SH-SY5Y (cell line): Measurements from ENCODE around the gene SPPL2B.

Source experiments
- GATA2 ChIP-seq: IDR thresholded peaks from 2 replicates; pipeline ENCODE4 v1.6.1; 2011; ENCODE audit warnings: mild to moderate bottlenecking, low read depth, low read length
- GATA3 ChIP-seq: IDR thresholded peaks from 2 replicates; pipeline ENCODE4 v1.6.1; 2011; ENCODE audit warnings: low read depth, mild to moderate bottlenecking, low read length, moderate library complexity

- no peak for TF ChIP-seq GATA3
- no peak for TF ChIP-seq GATA2
Observed at GRCh38 chr19:2360833-2361232, 32.3 kb downstream of the SPPL2B start.
